ENCODE measurements around the gene CA6.

GRCh38 chr1:9004700-9005394 lies 59.2 kb downstream of the CA6 start:
- TF ChIP-seq EZH2phosphoT487 (IDR thresholded peaks at IDR 0.05; ENCODE audit: low read length) = no peak
- peak; percentile 95 for TF ChIP-seq CTCF (IDR thresholded peaks at IDR 0.05; ENCODE audit: low read length)
- no peak for TF ChIP-seq EZH2 (optimal IDR thresholded peaks at IDR 0.05; ENCODE audit: low read depth, low read length)

All from MM.1S (cell line).